Activated T-helper 17 cell treated with anti-CD3 and anti-CD28 coated beads, Interleukin-2, amount 50 U/mL, for 72 hours (primary cell): Measurements from ENCODE around the gene FAM151A. TPM values are rescaled to one million over a fixed set of nuclear protein-coding genes. Genes with fewer than 3 reads are reported as not detected.

ENCODE experiments used
- ATAC-seq: fragments of 150-1000 bp; cut with Tn5 transposase; replicated peaks from 2 replicates; pipeline ENCODE4 v1.10.0; 2021; ENCODE audit warnings: mild to moderate bottlenecking, moderate library complexity
- H3K27ac Mint-ChIP-seq: one replicate; pipeline ENCODE4 v1.8.0; 2022; ENCODE audit warnings: mixed read lengths
- H3K27me3 Mint-ChIP-seq: one replicate; pipeline ENCODE4 v1.8.0; 2022; ENCODE audit warnings: mixed read lengths
- H3K36me3 Mint-ChIP-seq: one replicate; pipeline ENCODE4 v1.8.0; 2022; ENCODE audit warnings: low read depth, mild to moderate bottlenecking, mixed read lengths
- H3K4me1 Mint-ChIP-seq: one replicate; pipeline ENCODE4 v1.8.0; 2022; ENCODE audit warnings: mixed read lengths
- H3K4me3 Mint-ChIP-seq: one replicate; pipeline ENCODE4 v1.8.0; 2022; ENCODE audit warnings: mild to moderate bottlenecking, mixed read lengths
- H3K9me3 Mint-ChIP-seq: one replicate; pipeline ENCODE4 v1.8.0; 2022; ENCODE audit warnings: mixed read lengths
- total RNA-seq, 2 donors: library from RNA; stranded (reverse); gene quantifications; one replicate each; pipeline ENCODE4 v1.2.3, GENCODE V29; 2022

The FAM151A gene
- total RNA-seq, 2 donors from 2014 or later: not detected

GRCh38 chr1:54582566-54583306 is 40.6 kb downstream of the FAM151A start:
- Mint-ChIP-seq H3K9me3 (no peaks in the 10 kb centered on the region), H3K36me3 (no peaks in the 10 kb centered on the region), H3K27me3 (no peaks in the 10 kb centered on the region), H3K4me1 (no peaks in the 10 kb centered on the region), H3K4me3 (no peak overlapping the region), H3K27ac (no peak overlapping the region)
- ATAC-seq: no peak

- Mint-ChIP-seq H3K4me1 (no peaks in the 10 kb centered on the region), H3K4me3 (no peak overlapping the region), H3K9me3 (no peaks in the 10 kb centered on the region), H3K36me3 (no peaks in the 10 kb centered on the region), H3K27ac (no peak overlapping the region), H3K27me3 (no peaks in the 10 kb centered on the region)
- no peak for ATAC-seq
Measured at GRCh38 chr1:54581621-54582035, 41.7 kb downstream of the FAM151A start.

GRCh38 chr1:54580856-54581550 is 42.3 kb downstream of the FAM151A start:
- ATAC-seq: no peak
- Mint-ChIP-seq H3K27me3 (no peaks in the 10 kb centered on the region), H3K4me1 (no peaks in the 10 kb centered on the region), H3K27ac (no peak overlapping the region), H3K4me3 (no peak overlapping the region), H3K36me3 (no peaks in the 10 kb centered on the region), H3K9me3 (no peaks in the 10 kb centered on the region)

GRCh38 chr1:54579337-54579781 is 44.0 kb downstream of the FAM151A start:
- peaks cover 3% of the 10 kb centered on the region for H3K27me3 Mint-ChIP-seq
- no peak overlapping the region for H3K27ac Mint-ChIP-seq
- H3K36me3 Mint-ChIP-seq: no peaks in the 10 kb centered on the region
- H3K4me1 Mint-ChIP-seq: no peaks in the 10 kb centered on the region
- H3K4me3 Mint-ChIP-seq: no peak overlapping the region
- ATAC-seq: no peak
- H3K9me3 Mint-ChIP-seq: no peaks in the 10 kb centered on the region

- no peaks in the 10 kb centered on the region for H3K4me1 Mint-ChIP-seq
- H3K36me3 Mint-ChIP-seq: no peaks in the 10 kb centered on the region
- H3K27me3 Mint-ChIP-seq: peaks cover 7% of the 10 kb centered on the region
- H3K27ac Mint-ChIP-seq: no peak overlapping the region
- H3K4me3 Mint-ChIP-seq: no peak overlapping the region
- ATAC-seq: no peak
- H3K9me3 Mint-ChIP-seq: no peaks in the 10 kb centered on the region
Measured at GRCh38 chr1:54577612-54578011, 45.7 kb downstream of the FAM151A start.

GRCh38 chr1:54575605-54576290 is 47.6 kb downstream of the FAM151A start:
- Mint-ChIP-seq H3K4me3 (no peak overlapping the region), H3K4me1 (no peaks in the 10 kb centered on the region), H3K27me3 (peaks cover 7% of the 10 kb centered on the region), H3K9me3 (no peaks in the 10 kb centered on the region), H3K27ac (no peak overlapping the region), H3K36me3 (no peaks in the 10 kb centered on the region)
- ATAC-seq: no peak

GRCh38 chr1:54575161-54575560 is 48.2 kb downstream of the FAM151A start:
- Mint-ChIP-seq H3K27ac (no peak overlapping the region), H3K36me3 (no peaks in the 10 kb centered on the region), H3K4me3 (no peak overlapping the region), H3K27me3 (peaks cover 7% of the 10 kb centered on the region), H3K4me1 (no peaks in the 10 kb centered on the region), H3K9me3 (no peaks in the 10 kb centered on the region)
- no peak for ATAC-seq

- H3K36me3 Mint-ChIP-seq: no peaks in the 10 kb centered on the region
- peaks cover 7% of the 10 kb centered on the region for H3K27me3 Mint-ChIP-seq
- no peak overlapping the region for H3K4me3 Mint-ChIP-seq
- no peaks in the 10 kb centered on the region for H3K4me1 Mint-ChIP-seq
- no peaks in the 10 kb centered on the region for H3K9me3 Mint-ChIP-seq
- no peak for ATAC-seq
- no peak overlapping the region for H3K27ac Mint-ChIP-seq
Measured at GRCh38 chr1:54574158-54574778, 49.1 kb downstream of the FAM151A start.

GRCh38 chr1:54572542-54572850 is 50.8 kb downstream of the FAM151A start:
- no peak for ATAC-seq
- Mint-ChIP-seq H3K27me3 (peaks cover 7% of the 10 kb centered on the region), H3K4me1 (no peaks in the 10 kb centered on the region), H3K4me3 (no peak overlapping the region), H3K36me3 (no peaks in the 10 kb centered on the region), H3K27ac (peak overlapping the region; percentile 49), H3K9me3 (no peaks in the 10 kb centered on the region)

GRCh38 chr1:54571803-54572541 is 51.4 kb downstream of the FAM151A start:
- Mint-ChIP-seq H3K36me3 (no peaks in the 10 kb centered on the region), H3K27ac (peak overlapping the region; percentile 49), H3K27me3 (peaks cover 7% of the 10 kb centered on the region), H3K9me3 (no peaks in the 10 kb centered on the region), H3K4me1 (no peaks in the 10 kb centered on the region), H3K4me3 (no peak overlapping the region)
- ATAC-seq: no peak

- Mint-ChIP-seq H3K27ac (peak overlapping the region; percentile 22), H3K4me3 (no peak overlapping the region), H3K9me3 (no peaks in the 10 kb centered on the region), H3K36me3 (no peaks in the 10 kb centered on the region), H3K27me3 (peaks cover 7% of the 10 kb centered on the region), H3K4me1 (no peaks in the 10 kb centered on the region)
- no peak for ATAC-seq
Measured at GRCh38 chr1:54571326-54571725, 52.0 kb downstream of the FAM151A start.

GRCh38 chr1:54570161-54570560 is 53.2 kb downstream of the FAM151A start:
- no peak for ATAC-seq
- Mint-ChIP-seq H3K27me3 (peaks cover 7% of the 10 kb centered on the region), H3K4me1 (no peaks in the 10 kb centered on the region), H3K9me3 (no peaks in the 10 kb centered on the region), H3K27ac (no peak overlapping the region), H3K4me3 (no peak overlapping the region), H3K36me3 (no peaks in the 10 kb centered on the region)

- Mint-ChIP-seq H3K27me3 (peaks cover 3% of the 10 kb centered on the region), H3K4me3 (no peak overlapping the region), H3K36me3 (no peaks in the 10 kb centered on the region), H3K9me3 (no peaks in the 10 kb centered on the region), H3K27ac (no peak overlapping the region), H3K4me1 (no peaks in the 10 kb centered on the region)
- no peak for ATAC-seq
Measured at GRCh38 chr1:54569339-54569738, 54.0 kb downstream of the FAM151A start.

GRCh38 chr1:54567961-54568360 is 55.4 kb downstream of the FAM151A start:
- no peak for ATAC-seq
- no peaks in the 10 kb centered on the region for H3K27me3 Mint-ChIP-seq
- H3K27ac Mint-ChIP-seq: no peak overlapping the region
- no peaks in the 10 kb centered on the region for H3K36me3 Mint-ChIP-seq
- no peaks in the 10 kb centered on the region for H3K9me3 Mint-ChIP-seq
- no peak overlapping the region for H3K4me3 Mint-ChIP-seq
- no peaks in the 10 kb centered on the region for H3K4me1 Mint-ChIP-seq
